NCI-H2227 (cell line): ENCODE data around the gene FLT1.

Experiments
- DNase-seq: peaks from one replicate; lab custom pipeline; 2025; ENCODE audit not compliant: unreplicated experiment; lab: John Stamatoyannopoulos, UW

Gene FLT1

DNA sequence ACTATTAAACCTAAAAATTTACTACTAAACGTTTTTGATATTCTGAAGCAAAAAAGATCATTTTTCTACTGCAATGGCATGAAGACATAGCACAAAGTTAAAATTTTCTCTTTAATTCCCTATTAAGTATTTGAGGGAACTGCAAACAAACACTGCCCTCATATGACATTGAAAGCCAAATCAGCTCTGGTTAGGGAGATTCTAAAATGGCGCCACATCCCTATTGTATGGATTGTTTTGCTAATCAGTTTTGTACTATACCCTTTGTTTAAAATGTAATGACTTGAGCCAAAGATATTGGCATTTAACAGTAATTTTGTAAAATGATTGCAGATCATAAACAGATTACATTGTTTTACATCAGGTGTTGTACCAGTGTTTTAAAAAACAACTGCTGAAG lies 65.8 kb downstream of the FLT1 start:
- no peak for DNase-seq

DNA sequence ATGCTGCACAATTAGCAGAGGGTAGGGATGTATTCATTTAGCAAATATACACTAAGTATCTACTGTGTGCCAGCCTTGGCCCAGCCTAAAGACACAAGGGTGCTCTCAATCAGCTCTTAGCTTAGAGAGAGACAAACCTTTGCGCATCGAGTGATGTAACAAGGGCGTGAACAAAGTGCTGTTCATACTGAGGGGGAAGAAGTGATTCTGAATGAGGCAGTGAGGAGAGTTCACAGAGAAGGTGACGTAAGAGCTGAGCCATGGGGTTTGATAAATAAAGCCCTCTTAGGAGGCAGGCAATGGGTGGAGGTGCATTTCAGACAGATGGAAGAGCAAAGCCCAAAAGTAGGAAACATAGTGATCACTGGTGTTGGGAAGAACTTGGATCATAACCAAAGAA lies 68.5 kb downstream of the FLT1 start:
- DNase-seq, result no peak

DNA sequence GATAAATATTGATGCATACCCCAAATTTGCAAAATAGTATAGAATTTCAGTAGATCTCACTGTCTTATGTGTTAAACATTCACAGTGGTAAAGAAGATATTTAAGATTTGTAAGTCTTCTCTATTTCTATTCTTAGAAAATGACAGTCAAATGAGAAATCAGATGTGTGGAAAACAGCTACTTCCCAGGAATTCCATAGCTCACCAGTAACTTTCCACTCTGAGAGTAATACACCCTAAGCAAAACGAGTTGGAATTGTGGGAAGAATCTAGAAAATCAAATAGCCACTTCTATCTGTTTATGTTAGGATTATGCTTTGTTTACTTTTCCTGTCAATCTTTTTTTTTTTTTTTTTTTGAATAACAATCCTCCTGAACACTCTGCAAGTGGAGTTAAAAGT lies 69.1 kb downstream of the FLT1 start:
- no peak for DNase-seq

DNA sequence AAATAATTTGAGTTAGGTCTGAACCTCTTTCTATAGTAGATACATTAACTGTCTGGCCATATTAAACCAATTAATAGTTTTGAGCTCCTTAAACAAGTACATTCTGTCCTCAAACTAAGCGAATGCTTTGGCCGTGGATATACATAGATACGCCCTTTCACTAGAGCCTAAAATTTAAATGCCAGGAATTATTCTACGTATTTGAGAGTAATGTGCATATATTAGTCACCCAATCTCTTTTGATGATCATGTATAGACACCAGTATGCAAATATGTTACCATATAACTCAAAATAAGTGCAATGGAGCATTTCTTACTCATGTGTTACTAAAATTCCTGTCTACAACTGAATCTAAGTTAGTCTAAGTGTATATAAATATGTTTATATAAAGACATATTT lies 70.4 kb downstream of the FLT1 start:
- no peak for DNase-seq

DNA sequence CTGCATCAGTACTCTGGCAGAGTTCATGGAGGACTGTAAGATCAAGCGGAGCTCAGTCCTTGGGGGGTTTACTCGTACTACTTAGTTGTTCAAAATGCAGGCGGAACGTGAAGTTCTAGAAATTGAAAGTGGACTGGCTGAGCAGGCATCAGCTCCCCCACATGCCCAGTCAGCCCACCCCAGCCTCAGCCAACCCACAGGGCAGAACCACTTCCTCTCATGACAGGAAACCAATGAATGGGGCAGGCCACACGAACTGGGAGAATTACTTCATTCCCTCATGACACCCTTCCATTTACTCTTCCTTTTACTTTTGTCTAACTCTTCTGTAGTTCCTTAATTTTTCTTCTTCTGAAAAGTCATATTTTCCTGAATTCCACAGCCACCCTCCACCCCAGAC lies 71.9 kb downstream of the FLT1 start:
- no peak for DNase-seq

DNA sequence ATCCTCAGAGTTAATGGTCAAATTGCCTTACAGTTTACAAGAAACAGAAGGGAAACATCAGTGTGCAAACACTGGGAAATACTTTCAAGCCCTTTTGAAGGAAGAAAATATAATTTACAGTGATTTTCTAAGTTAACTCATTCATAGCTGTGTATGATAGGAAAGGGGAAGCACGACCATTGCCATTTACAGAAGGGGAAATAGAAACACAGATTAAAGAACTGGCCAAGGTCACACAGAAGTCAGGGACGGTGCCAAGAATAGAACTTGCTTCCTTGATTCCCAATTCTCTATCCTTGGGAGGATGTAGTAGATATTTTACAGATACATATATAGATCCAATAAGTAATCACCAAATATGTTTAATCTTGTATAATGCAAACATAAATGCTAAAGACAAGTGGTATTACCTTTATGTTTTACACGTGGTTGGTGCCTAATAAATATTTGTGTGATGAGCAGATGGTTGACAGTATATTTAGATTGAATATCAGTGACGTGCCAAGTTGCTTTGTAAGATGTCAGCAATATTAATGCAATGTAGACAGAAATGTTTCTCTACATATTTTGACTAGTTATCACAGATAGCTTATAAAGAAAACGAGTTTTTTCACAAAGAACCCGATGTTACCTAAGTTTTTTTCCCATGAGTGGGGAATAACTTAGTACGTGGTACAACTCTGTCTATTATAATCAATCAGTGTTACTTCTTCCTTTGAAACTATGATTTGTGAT lies 73.1 kb downstream of the FLT1 start:
- DNase-seq, result no peak

DNA sequence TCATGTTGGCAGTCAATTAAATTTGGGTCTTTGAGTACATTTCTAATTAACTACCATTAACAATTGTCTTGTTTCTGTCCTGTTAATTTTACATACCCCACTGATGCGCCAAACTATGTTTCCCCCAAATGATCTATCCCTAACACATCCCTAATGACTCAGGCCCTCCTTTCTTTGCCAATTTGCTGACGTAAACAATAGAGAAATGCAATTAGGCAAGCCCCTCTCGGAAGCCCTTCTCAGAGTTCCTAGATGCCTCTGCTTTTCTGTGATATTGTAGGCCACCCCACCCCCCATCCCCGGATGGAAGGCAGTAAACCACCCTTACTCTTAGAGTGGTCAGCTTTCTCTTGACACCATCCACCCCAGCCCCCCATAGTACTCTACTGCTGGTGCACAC lies 74.2 kb downstream of the FLT1 start:
- no peak for DNase-seq

DNA sequence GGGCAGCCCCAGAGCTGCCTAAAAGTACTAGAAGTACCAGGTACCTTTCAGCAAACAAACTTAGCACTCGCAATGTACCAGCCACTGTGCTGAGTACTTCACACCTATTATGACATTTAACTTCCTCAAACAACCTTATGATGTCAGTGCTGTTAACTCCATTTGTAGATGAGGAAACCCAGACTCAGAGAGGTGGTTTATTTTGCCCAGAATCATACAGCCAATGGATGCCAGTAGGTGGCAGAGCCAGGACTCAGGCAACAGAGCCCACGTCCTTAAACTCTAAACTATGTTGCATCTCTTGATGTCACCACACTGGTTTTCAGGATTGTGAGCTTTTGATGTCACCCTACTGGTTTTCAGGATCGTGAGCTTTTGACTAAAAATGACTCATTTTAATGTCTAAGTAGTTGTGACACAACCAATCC lies 78.9 kb downstream of the FLT1 start:
- no peak for DNase-seq

DNA sequence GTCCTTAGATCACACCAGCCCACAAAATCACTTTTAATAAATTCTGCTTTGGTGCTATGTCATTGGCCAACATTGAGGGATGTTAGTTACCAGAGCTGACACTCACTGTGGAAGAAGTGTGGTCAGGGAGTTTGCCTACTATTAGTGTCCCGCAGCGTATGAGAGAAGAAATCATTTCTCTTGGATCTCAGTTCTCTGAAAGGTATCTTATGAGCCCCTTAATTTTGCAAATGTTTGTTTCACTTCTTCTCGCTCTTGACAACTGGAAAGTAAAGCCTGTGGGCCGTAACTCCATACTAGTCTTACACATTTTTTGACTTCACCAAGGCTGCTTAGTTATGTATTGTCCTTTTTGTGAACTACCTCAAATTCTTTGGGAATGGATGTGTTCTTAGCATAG lies 80.9 kb downstream of the FLT1 start:
- no peak for DNase-seq

DNA sequence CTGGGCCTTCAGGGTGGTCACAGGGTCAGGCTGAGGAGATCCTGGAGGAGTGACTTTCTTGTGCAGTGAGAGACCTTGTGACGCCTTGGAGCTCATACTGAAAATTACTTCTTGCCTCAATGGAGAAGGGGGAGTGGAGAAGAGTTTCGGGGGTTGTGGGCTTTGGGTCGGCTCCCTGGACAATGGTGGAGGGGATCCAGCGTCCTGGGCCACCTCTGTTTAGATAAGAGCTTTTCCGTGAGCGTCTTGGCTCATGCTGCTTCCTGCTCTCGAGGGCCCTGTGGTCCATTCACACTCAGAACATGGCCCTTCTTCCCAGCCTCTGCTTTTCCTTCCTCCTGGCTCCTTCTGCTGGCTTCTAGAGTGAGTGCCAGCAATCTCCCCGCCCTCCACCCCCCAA lies 81.9 kb downstream of the FLT1 start:
- no peak for DNase-seq

DNA sequence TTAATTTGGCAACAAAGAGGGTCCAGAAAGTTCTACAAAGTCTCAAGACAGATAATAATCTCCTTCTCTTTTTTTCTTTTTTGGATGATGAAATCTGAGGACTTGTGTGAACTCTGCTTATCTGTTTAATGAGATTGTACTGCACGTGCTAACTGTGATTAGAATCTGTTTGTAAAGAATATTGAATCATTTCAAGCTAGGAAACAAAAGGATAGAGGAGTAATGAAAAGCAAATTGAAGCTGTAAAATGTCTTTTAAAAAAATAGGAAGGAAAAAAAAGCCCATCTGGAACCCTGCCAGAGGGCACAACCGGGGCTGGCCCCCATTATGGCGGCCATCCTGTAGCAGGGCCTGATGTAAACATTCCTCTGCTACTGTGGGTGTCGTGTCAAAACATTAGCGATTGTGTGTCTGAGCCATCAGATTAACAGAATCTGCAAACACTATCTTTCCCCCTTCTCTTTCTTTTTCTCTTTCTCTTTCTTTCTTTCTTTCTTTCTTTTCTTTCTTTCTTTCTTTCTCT lies 83.0 kb downstream of the FLT1 start:
- DNase-seq, result no peak

DNA sequence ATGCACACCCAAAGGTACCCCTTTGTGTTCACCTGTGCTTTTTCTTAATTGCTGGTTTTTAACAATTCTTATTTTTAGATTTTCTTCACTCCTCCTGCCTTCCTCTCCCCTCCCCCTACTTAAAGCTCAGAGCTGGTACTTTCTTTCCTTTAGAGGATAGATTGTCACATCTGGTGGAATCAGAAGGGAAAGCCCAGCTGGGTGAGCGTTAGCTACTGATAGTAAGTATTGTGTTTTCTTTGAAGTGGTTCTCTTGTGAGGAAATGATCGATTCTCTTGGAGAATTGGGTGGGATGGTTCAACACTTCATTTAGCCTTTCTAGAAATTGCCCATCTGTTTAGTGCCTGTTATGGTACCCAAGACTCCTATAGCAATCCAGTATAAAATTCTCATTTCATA lies 84.8 kb downstream of the FLT1 start:
- no peak for DNase-seq

DNA sequence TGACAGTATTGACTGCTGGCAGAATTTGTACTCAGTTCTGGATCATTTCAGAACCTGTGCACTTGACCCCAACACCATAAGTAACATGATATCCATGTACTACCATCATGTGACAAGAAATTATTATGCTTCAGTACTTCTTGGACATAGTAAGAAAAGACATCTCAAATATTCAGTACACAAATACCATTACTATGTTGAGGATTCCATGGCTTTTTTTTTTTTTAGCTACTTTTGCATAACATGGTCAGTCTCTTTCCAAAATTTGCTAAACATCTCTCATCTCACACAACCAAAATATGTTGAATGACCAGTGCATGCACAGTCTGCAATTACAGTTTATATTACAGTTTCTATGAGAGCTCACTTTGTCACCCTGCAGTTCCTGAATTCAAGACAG lies 85.3 kb downstream of the FLT1 start:
- no peak for DNase-seq

DNA sequence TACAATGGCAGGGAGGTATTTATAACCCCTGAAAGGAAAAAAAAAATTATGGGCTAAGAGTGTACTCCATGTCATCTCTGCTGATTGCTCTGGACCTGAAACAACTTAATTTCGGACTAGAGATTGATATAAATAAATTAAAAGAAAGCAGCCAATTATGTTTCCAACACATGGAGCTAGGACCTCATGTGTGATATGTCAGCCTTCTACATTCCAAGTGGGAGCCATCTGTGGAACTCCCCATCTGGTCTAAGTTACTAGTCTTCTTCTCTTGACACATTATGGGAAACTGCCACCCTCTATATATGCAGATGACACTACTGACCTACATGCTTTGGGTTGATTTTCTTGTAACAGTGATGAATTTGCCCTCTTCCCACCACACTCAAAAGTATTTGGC lies 86.1 kb downstream of the FLT1 start:
- DNase-seq, result no peak

DNA sequence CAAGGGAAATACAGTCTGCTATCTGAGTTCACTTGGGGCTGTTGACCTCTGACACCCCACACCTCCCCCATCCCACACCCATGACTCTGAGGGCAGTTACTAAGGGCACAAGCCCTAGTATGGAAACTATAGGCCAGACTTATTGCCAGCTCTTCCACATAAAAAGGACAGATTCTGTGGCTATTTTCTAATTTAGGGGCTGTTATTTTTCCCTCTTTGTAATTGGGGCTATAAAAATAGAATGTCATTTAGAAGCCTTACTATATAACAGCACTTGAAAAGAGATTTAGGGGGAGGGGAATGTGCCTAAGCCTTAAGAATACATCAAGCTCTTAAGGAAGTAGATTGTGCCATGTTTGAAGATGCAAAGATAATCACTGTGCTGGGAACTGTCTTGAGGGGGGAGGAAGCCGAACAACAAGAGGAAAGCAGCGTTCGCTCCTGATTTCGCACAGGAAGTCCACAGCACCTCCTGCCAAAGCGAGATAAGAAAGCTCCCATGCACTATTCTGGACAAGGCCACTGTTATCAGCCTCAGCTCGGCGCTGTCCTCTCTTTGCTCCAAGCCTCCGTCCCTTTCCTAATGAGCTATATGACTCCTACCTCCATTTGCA lies 86.6 kb downstream of the FLT1 start:
- DNase-seq, result no peak

DNA sequence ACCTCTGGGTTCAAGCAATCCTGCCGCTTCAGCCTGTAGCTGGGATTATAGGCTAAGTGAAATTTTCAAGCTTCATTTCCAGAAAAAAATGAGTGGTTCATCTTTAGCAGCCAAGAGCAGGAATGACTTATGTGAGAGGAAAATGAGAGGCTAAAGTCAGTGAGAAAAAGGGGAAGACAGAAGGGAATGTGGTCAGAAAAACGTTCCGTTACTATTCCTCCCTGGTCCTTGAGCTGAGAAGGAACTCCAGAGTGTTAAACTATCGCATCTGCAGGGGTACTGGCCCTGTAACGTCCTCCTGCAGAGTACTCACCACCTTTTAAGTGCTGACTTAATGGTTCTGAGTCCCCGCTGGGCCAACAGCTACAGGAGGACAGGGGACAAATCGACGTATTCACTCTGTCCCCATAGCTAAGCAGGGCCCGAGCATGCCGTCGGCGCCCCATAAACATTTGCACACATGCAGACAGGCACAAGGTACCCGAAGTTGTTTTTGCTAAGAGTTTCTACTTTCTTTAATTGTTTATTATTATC lies 88.1 kb downstream of the FLT1 start:
- DNase-seq, result no peak

DNA sequence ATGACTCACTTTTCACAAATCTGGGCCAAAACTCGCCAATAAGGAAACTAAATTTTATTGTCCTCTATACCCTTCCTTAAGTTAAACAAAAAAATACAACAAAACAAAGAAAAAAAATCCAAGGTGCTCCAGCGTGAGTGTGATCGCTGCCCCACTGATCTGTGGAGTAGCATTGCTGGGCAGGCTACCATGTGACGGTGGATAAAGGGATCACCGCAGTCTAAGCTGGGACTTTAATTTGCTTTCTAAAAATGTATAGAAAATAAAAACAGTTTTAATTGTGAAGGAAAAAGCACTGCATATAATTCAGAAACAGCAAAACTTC lies 92.9 kb downstream of the FLT1 start:
- DNase-seq, result no peak

DNA sequence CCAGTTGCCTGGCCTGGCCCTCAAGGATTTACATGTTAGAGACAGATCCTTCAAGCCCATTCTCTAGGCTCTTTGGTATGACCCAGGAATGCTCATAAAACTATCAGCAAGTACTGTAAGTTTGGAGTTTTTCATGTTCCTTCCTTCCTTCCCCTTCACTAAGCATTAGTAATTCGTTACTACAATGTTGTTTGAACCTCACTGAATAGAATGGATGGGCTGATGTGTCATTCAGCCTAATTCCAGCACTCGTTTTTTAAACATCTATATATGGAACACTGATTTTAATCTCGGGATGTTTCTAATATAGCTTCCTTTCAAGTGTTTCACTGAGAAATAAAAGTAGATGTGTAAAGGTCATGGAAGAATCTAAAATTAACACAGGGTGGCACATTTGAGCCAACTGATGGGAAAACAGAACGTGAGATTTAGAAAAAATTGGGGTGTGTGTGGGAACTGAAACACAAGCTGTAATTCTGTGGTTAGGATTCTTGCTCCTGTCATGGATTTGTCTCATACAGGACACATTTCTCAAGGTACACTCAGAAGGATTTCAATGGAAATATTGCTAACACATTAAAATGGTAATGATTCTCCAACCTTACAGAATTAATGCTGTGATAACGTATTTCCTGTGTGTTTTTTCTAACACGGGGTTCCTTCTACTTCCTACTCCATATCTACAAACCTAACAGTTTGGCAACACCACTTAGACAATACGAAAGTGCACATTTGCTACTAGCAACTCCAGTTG lies 93.4 kb downstream of the FLT1 start:
- no peak for DNase-seq

DNA sequence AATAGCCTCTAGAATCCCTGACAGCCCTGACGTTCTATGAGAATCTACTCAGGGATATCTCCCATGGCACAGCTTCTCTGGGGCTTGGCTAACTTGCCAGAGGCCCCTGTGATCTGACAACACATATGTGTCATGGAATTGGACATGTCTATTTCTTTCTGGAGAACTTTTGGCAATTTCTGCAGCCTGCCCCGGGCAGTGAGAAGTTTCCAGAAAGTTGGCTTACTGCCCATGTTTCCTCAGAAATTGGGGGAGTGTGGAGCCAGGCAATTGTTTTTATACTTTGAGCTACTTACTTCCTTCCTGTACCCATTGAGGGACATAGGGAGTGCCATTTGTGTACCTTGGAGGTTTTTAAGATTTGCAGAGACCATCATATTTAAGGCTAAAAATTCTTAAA lies 98.9 kb downstream of the FLT1 start:
- DNase-seq, result no peak

DNA sequence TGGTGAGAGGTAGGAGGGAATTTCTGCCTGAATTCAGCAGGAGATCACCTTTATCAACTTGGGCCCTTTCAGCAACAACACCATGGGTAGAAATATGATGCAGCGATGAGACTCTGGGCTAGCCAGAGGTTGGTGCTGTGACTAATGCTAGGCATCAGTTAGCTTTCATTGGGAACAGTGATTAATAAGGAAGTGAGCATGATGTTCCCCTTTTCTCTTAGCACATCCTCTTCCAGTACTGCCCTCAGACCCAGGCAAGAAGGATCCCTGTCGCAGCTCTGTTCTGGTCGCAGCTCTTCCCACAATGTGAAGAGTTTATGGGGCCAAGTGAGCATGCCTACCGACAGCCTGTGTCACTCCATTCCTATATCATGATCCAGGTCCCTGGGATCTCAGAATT lies 100.5 kb downstream of the FLT1 start:
- no peak for DNase-seq

DNA sequence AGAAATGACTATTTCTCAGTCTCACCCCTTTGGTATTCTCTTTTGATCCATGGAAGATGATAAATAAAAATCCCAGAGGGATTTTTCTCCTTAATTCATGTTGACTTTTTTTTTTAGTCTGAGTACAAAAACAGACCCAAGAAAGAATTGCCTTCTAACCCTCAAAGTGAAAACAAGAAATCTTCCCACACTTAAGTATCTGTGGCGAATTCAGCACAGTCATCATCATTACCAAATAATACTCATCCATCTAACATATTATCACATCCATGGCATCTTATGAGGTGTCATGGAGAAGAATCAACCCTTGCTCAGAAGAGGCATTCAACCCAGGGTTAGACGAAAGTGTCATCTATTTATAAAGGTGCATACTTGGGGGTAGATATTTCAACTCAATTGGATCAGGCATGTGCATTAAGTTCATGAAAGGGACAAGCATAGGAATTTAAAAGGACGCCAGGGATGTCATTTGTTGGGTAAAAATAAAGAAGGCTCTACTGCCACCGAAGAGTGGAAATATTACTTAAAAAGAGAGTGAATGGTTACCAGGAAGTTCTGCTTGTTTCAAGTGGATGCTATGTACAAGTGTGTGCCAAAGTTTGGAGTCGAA lies 101.9 kb downstream of the FLT1 start:
- no peak for DNase-seq

DNA sequence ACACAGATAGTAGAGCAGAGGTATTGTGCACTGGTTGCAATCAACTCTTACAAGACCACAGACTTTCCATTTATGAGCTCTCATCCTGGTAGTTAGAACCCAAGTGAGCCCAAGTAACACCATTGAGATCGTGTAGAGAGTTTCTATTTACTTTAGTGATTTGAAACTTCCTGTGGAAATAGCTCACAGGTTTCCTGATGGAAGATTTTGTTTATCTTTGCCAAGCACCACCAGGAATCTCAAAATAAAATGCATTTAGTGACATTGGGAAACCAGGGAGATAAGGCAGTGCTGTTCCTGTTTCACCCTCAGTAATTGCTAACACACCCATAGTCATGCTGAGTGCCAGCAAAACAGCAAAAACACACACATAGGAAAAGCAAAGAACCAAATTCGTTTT lies 102.5 kb downstream of the FLT1 start:
- DNase-seq, result no peak
